H1 (cell line): ENCODE results near the gene IRX4. TPM values are rescaled to one million over a fixed set of nuclear protein-coding genes. Genes with fewer than 3 reads are reported as not detected.

Experiments
- CTCF ChIA-PET: fragments of 300-600 bp; sonication (Branson Sonifier 250); formaldehyde crosslinking; loops from one replicate; lab custom pipeline; 2021; ENCODE audit not compliant: partially characterized antibody; lab: Charles Lee
- POLR2A ChIA-PET: fragments of 300-600 bp; sonication (Branson Sonifier 250); formaldehyde crosslinking; loops from one replicate; lab custom pipeline; 2021; ENCODE audit warnings: inconsistent platforms; ENCODE audit not compliant: partially characterized antibody; lab: Charles Lee
- DNase-seq, 2 experiments: peaks; one replicate each; pipeline versions ENCODE4 v3.0.0 to v3.0.0-alpha.2; 2010 to 2022; ENCODE audit warnings: low spot score in 2 of 2, low read depth in 1 of 2, mixed read lengths in 1 of 2
- FAIRE-seq: peaks from 2 replicates; lab custom pipeline; 2011; peaks lifted over from hg19 to GRCh38; lab: Jason Lieb, UNC
- H2AFZ ChIP-seq: 2 replicates; pipeline ENCODE4 v1.8.1; 2012; ENCODE audit warnings: low read length, inconsistent platforms
- H2AK5ac ChIP-seq: 2 replicates; pipeline ENCODE4 v1.6.1; 2013; ENCODE audit warnings: low read depth, low read length
- H2BK120ac ChIP-seq: replicated peaks from 2 replicates; pipeline ENCODE3; 2013; ENCODE audit warnings: low read depth, low read length, inconsistent platforms
- H2BK12ac ChIP-seq: 2 replicates; pipeline ENCODE4 v1.6.1; 2013; ENCODE audit warnings: low read depth, low read length
- H2BK15ac ChIP-seq: 2 replicates; pipeline ENCODE4 v1.6.1; 2013; ENCODE audit warnings: low read length
- H2BK20ac ChIP-seq: 2 replicates; pipeline ENCODE4 v1.6.1; 2013; ENCODE audit warnings: low read length
- H2BK5ac ChIP-seq: 2 replicates; pipeline ENCODE4 v1.6.1; 2013; ENCODE audit warnings: low read depth, low read length
- H3K14ac ChIP-seq: 2 replicates; pipeline ENCODE4 v1.6.1; 2013; ENCODE audit warnings: inconsistent platforms; ENCODE audit not compliant: insufficient read length
- H3K18ac ChIP-seq: 2 replicates; pipeline ENCODE4 v1.6.1; 2013; ENCODE audit warnings: low read length; ENCODE audit errors: extremely low read depth
- H3K23ac ChIP-seq: 2 replicates; pipeline ENCODE4 v1.6.1; 2013; ENCODE audit warnings: inconsistent platforms; ENCODE audit not compliant: insufficient read length
- H3K23me2 ChIP-seq: 2 replicates; pipeline ENCODE4 v1.6.1; 2013; ENCODE audit warnings: low read depth, low read length
- H3K27ac ChIP-seq: 2 replicates; pipeline ENCODE4 v1.6.1; 2011; ENCODE audit warnings: low read depth, low read length, inconsistent platforms
- H3K27me3 ChIP-seq, 4 experiments: replicated peaks in 1 of 4; 1 replicate in 1 of 4; 2 replicates in 3 of 4; pipeline versions ENCODE4 v1.6.1 to v1.8.1; 2011 to 2013; ENCODE audit warnings: low read length in 3 of 4, mild to moderate bottlenecking in 3 of 4, inconsistent platforms in 2 of 4, mixed read lengths in 2 of 4, moderate library complexity in 1 of 4; ENCODE audit not compliant: control insufficient read depth in 3 of 4, insufficient read depth in 3 of 4; ENCODE audit errors: extremely low read depth in 1 of 4
- H3K36me3 ChIP-seq, 4 experiments: 2 replicates each; pipeline versions ENCODE4 v1.6.1 to v1.8.1; 2011 to 2013; ENCODE audit warnings: mild to moderate bottlenecking in 4 of 4, low read length in 3 of 4, moderate library complexity in 2 of 4, control low read depth in 1 of 4, inconsistent platforms in 1 of 4; ENCODE audit not compliant: insufficient read depth in 4 of 4, control insufficient read depth in 2 of 4
- H3K4ac ChIP-seq: replicated peaks from 2 replicates; pipeline ENCODE3; 2013; ENCODE audit warnings: low read length, low read depth, mixed read lengths, inconsistent platforms; ENCODE audit not compliant: insufficient read length
- H3K4me1 ChIP-seq, 4 experiments: replicated peaks in 1 of 4; 1 replicate in 1 of 4; 2 replicates in 3 of 4; pipeline versions ENCODE4 v1.6.1 to v1.8.1; 2011 to 2013; ENCODE audit warnings: low read length in 3 of 4, inconsistent platforms in 2 of 4, mixed read lengths in 1 of 4; ENCODE audit not compliant: insufficient read depth in 4 of 4, control insufficient read depth in 3 of 4
- H3K4me2 ChIP-seq, 2 experiments: 2 replicates each; pipeline versions ENCODE4 v1.6.1 to v1.8.1; 2011 to 2013; ENCODE audit warnings: low read depth in 2 of 2, low read length in 2 of 2, control low read depth in 1 of 2, inconsistent platforms in 1 of 2, mild to moderate bottlenecking in 1 of 2; ENCODE audit not compliant: insufficient read depth in 1 of 2
- H3K4me3 ChIP-seq, 4 experiments: fragments of 200-600, 300-600 bp in 1 of 4; sonication (generic), shearing (Covaris generic), sonication (Bioruptor Twin) in 1 of 4; 2 replicates each; pipeline versions ENCODE4 v1.5.1 to v1.8.1; 2011 to 2016; ENCODE audit warnings: low read length in 4 of 4, low read depth in 3 of 4, control low read depth in 2 of 4, inconsistent platforms in 2 of 4, mild to moderate bottlenecking in 2 of 4, mixed read lengths in 1 of 4, moderate library complexity in 1 of 4; ENCODE audit not compliant: insufficient read depth in 2 of 4; ENCODE audit errors: extremely low read depth in 1 of 4
- H3K56ac ChIP-seq: replicated peaks from 2 replicates; pipeline ENCODE3; 2013; ENCODE audit warnings: low read depth, mild to moderate bottlenecking, mixed read lengths, low read length, inconsistent platforms; ENCODE audit not compliant: insufficient read length
- H3K79me1 ChIP-seq: 2 replicates; pipeline ENCODE4 v1.6.1; 2013; ENCODE audit warnings: low read depth, low read length, control low read depth
- H3K79me2 ChIP-seq, 2 experiments: 2 replicates each; pipeline versions ENCODE4 v1.6.1 to v1.8.1; 2012 to 2013; ENCODE audit warnings: low read length in 2 of 2, mild to moderate bottlenecking in 2 of 2, inconsistent platforms in 1 of 2; ENCODE audit not compliant: insufficient read depth in 2 of 2, control insufficient read depth in 1 of 2
- H3K9ac ChIP-seq, 4 experiments: replicated peaks in 1 of 4; 1 replicate in 1 of 4; 2 replicates in 3 of 4; pipeline versions ENCODE4 v1.6.1 to v1.8.1; 2011 to 2013; ENCODE audit warnings: low read depth in 3 of 4, low read length in 3 of 4, control low read depth in 2 of 4, mild to moderate bottlenecking in 2 of 4, moderate library complexity in 2 of 4, inconsistent platforms in 1 of 4; ENCODE audit errors: extremely low read depth in 1 of 4
- H3K9me3 ChIP-seq, 2 experiments: 2 replicates each; pipeline versions ENCODE4 v1.6.1 to v1.8.1; 2012 to 2013; ENCODE audit warnings: mild to moderate bottlenecking in 2 of 2, moderate library complexity in 2 of 2, control low read depth in 1 of 2, inconsistent platforms in 1 of 2, low read depth in 1 of 2, low read length in 1 of 2, mixed read lengths in 1 of 2; ENCODE audit not compliant: insufficient read depth in 2 of 2
- H4K20me1 ChIP-seq, 2 experiments: replicated peaks in 1 of 2; 2 replicates each; pipeline versions ENCODE3 to v1.8.1; 2011 to 2013; ENCODE audit warnings: inconsistent platforms in 2 of 2, low read length in 2 of 2, mild to moderate bottlenecking in 1 of 2; ENCODE audit not compliant: insufficient read depth in 2 of 2, control insufficient read depth in 1 of 2
- H4K5ac ChIP-seq: 2 replicates; pipeline ENCODE4 v1.6.1; 2013; ENCODE audit warnings: low read length, low read depth, mixed read lengths, inconsistent platforms; ENCODE audit not compliant: insufficient read length
- H4K8ac ChIP-seq: 2 replicates; pipeline ENCODE4 v1.8.0; 2013; ENCODE audit warnings: mild to moderate bottlenecking, moderate library complexity, low read length, inconsistent platforms; ENCODE audit not compliant: insufficient read depth; ENCODE audit errors: extremely low read depth
- H4K91ac ChIP-seq: replicated peaks from 2 replicates; pipeline ENCODE3; 2013; ENCODE audit warnings: low read length, mixed read lengths, inconsistent platforms; ENCODE audit not compliant: insufficient read length
- BCL11A ChIP-seq, 2 experiments: IDR thresholded peaks; one replicate each; pipeline ENCODE4 v1.6.1; 2011; ENCODE audit warnings: low read depth in 2 of 2, low read length in 2 of 2, mild to moderate bottlenecking in 2 of 2
- CBX8 ChIP-seq: fragments of 300-800, 300-1000 bp; sonication (generic); IDR thresholded peaks from 2 replicates; pipeline ENCODE4 v1.7.1; 2016; ENCODE audit warnings: low read depth, low read length, borderline replicate concordance
- CEBPB ChIP-seq: IDR thresholded peaks from 2 replicates; pipeline ENCODE4 v1.6.1; 2012; ENCODE audit warnings: low read depth, low read length
- EGR1 ChIP-seq: IDR thresholded peaks from 2 replicates; pipeline ENCODE4 v1.6.1; 2011; ENCODE audit warnings: low read depth, low read length, borderline replicate concordance
- PHF8 ChIP-seq: fragments of 200-600 bp; sonication (generic); conservative IDR thresholded peaks from 2 replicates; pipeline ENCODE4 v1.7.1; 2012; ENCODE audit warnings: low read depth, mild to moderate bottlenecking, inconsistent platforms, low read length, moderate library complexity
- POLR2AphosphoS5 ChIP-seq: IDR thresholded peaks from 2 replicates; pipeline ENCODE4 v1.6.1; 2011; ENCODE audit warnings: low read depth, low read length
- SAP30 ChIP-seq: fragments of 300-600 bp; sonication (generic); IDR thresholded peaks from 2 replicates; pipeline ENCODE4 v1.7.1; 2012; ENCODE audit warnings: low read length, moderate library complexity, mild to moderate bottlenecking, inconsistent platforms; ENCODE audit not compliant: insufficient read depth, insufficient replicate concordance
- SIRT6 ChIP-seq: IDR thresholded peaks from one replicate; pipeline ENCODE4 v1.7.1; 2012; ENCODE audit warnings: low read length, inconsistent platforms
- TEAD4 ChIP-seq: IDR thresholded peaks from 2 replicates; pipeline ENCODE4 v1.6.1; 2012; ENCODE audit warnings: low read depth, low read length, inconsistent platforms, mixed read lengths
- YY1 ChIP-seq: IDR thresholded peaks from 2 replicates; pipeline ENCODE4 v1.6.1; 2011; ENCODE audit warnings: low read depth, mild to moderate bottlenecking, low read length
- WGBS, 2 experiments: shearing (Covaris generic) in 1 of 2; methylation state at CpG; one replicate each; pipeline versions ENCODE4 v1.1.6 to v1.1.7; 2013 to 2015; ENCODE audit warnings: low lambda C conversion rate in 2 of 2, mixed read lengths in 2 of 2, inconsistent platforms in 1 of 2, low coverage in 1 of 2, missing lambda C conversion rate in 1 of 2; ENCODE audit not compliant: insufficient replicate concordance in 2 of 2, insufficient coverage in 1 of 2, insufficient read length in 1 of 2; ENCODE audit errors: extremely low coverage in 1 of 2, missing lambda C conversion rate in 1 of 2; 5-methylcytosine and 5-hydroxymethylcytosine counted together
- polyA plus RNA-seq, 7 experiments: library from polyadenylated mRNA; depleted of rRNA in 3 of 7; stranded (reverse) in 5 of 7; unstranded in 2 of 7; fragments of >200 nt in 5 of 7; fragments of 200-250 nt in 2 of 7; gene quantifications; 1 replicate in 5 of 7; 2 replicates in 1 of 7; 4 replicates in 1 of 7; pipeline versions ENCODE4 v1.2.1 to v1.2.3, GENCODE V29; 2011 to 2013; ENCODE audit warnings: missing spikeins in 2 of 7, mixed read lengths in 2 of 7
- total RNA-seq: library from RNA; stranded (reverse); fragmentation: NEBNext Ultra II Directional; extraction: Animal tissue kit (Norgen Biotek cat#: 25700); gene quantifications from 2 replicates; pipeline ENCODE4 v1.2.1, GENCODE V29; 2021

IRX4 gene
- total and polyA plus RNA-seq, 2 of the 8 experiments (the other 6 are each of a cell fraction or from before 2014, with no cell fraction given) = 0.45 to 1.2 TPM

DNA sequence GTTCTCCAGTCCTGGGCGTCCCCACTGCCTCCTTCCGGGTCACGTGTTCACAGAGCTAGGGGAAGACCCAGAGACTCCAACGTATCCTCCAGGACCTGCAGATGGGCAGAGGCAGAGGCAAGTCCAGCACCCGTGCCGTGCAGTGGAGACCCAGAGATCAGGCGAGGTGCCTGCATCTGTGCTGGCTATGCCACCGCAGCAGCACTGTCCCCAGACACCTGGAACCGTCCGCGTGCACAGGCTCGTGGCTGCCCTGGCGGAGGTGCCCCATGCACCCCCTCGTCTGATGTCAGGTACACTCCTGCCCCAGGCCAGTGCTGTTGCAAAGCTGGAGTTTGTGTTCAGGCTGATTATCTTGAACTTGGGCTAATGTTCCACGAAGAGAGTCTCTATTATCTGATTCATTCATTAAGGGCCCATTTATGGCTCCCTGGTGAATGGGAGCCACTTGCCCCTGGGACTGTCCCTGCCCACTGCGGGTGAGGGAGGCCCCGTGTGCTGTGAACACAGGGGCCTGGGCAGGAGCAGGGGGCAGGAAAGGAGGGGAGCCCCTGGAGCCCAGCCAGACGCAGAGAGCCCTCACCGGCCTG, 13.7 kb downstream of the IRX4 start:
- TF ChIP-seq PHF8 (no peak), POLR2AphosphoS5 (no peak), TEAD4 (no peak), SIRT6 (no peak), CBX8 (no peak), CEBPB (no peak), BCL11A (IDR thresholded peaks at IDR 0.05; ENCODE audit: low read depth in 2 of 2, low read length in 2 of 2) (no peak), YY1 (no peak), SAP30 (no peak), EGR1 (no peak)
- TF ChIP-seq, all 59 proteins: peak for 0
- Histone ChIP-seq H3K9ac (no peak overlapping the region), H2BK5ac (no peak overlapping the region), H3K27ac (no peak overlapping the region), H4K5ac (no peak overlapping the region), H2BK15ac (no peak overlapping the region), H3K23me2 (peaks cover 5% of the 10 kb centered on the region), H3K79me2 (no peaks in the 10 kb centered on the region), H3K36me3 (no peaks in the 10 kb centered on the region), H3K9me3 (peaks cover 4 to 6% of the 10 kb centered on the region in 2 experiments; a peak in 1 of 4 replicates), H2AFZ (no peak overlapping the region), H3K56ac (no peak overlapping the region), H3K27me3 (peaks cover 6 to 32% (median 21%) of the 10 kb centered on the region in 4 experiments), H3K4me2 (no peak overlapping the region), H2BK20ac (no peak overlapping the region), H3K14ac (no peak overlapping the region), H2BK120ac (no peak overlapping the region), H4K8ac (no peak overlapping the region), H3K4ac (no peak overlapping the region), H3K4me1 (peaks cover 0 to 7% (median 3%) of the 10 kb centered on the region in 4 experiments; a peak in 5 of 7 replicates), H2BK12ac (no peak overlapping the region; the same call in 1 of the 2 replicates), H4K20me1 (peaks cover 0 to 6% of the 10 kb centered on the region in 2 experiments), H4K91ac (no peak overlapping the region), H3K23ac (no peak overlapping the region), H2AK5ac (no peak overlapping the region), H3K18ac (no peak overlapping the region), H3K79me1 (peaks cover 4% of the 10 kb centered on the region; the same call in 1 of the 2 replicates), H3K4me3 (no peak overlapping the region)
- no peak for FAIRE-seq
- ChIA-PET CTCF (interaction anchor here (1.2 to 1.5 kb wide), 2 partner anchors 12 to 36 kb away, joined by 3 read pairs; no protein-coding TSS in a partner anchor), POLR2A (interaction anchor here (1.0 kb wide), 1 partner anchor 13 kb away, joined by 3 read pairs; no protein-coding TSS in a partner anchor)
- no peak for DNase-seq
- WGBS, 2 experiments = 91% methylated on average over 19 of the region's 19 CpGs; no CpG with 5 or more reads in 1 of the 2 experiments
